GM21723 (cell line): ENCODE results near the gene MASP2.
A peak's percentile ranks its signal among the peaks of the same experiment; 100 is the strongest.
"Not testable (repeated sequence)": the region's sequence is repeated elsewhere in the genome, so short reads cannot be mapped to it uniquely, and the experiment has no call there.

ENCODE experiments used
- ATAC-seq: cut with Tn5 transposase; IDR thresholded peaks from one replicate; pipeline ENCODE4 v1.9.1; 2021; ENCODE audit warnings: mild to moderate bottlenecking, moderate library complexity; ENCODE audit not compliant: unreplicated experiment

The MASP2 gene

GRCh38 chr1:11039351-11040104 is 7.5 kb downstream of the MASP2 start:
- no peak for ATAC-seq

- ATAC-seq, result no peak
These were observed 9.3 kb downstream of the MASP2 start for GRCh38 chr1:11037740-11038182.

- not testable (repeated sequence) for ATAC-seq
These were observed 9.9 kb downstream of the MASP2 start for GRCh38 chr1:11037019-11037739.

GRCh38 chr1:11031624-11032262 is 15.3 kb downstream of the MASP2 start:
- ATAC-seq, result no peak

GRCh38 chr1:11030865-11031264 is 16.2 kb downstream of the MASP2 start:
- ATAC-seq, result no peak

GRCh38 chr1:11028018-11028417 is 19.0 kb downstream of the MASP2 start:
- no peak for ATAC-seq

GRCh38 chr1:11027316-11027715 is 19.7 kb downstream of the MASP2 start:
- no peak for ATAC-seq

- ATAC-seq, result no peak
These were observed 20.1 kb downstream of the MASP2 start for GRCh38 chr1:11026903-11027302.

GRCh38 chr1:11026052-11026451 is 21.0 kb downstream of the MASP2 start:
- ATAC-seq, result no peak

GRCh38 chr1:11025618-11026017 is 21.4 kb downstream of the MASP2 start:
- ATAC-seq, result no peak

- no peak for ATAC-seq
These were observed 22.2 kb downstream of the MASP2 start for GRCh38 chr1:11024874-11025203.

- no peak for ATAC-seq
These were observed 22.7 kb downstream of the MASP2 start for GRCh38 chr1:11024154-11024873.

- ATAC-seq, result no peak
These were observed 23.8 kb downstream of the MASP2 start for GRCh38 chr1:11023201-11023600.

GRCh38 chr1:11019971-11020370 is 27.1 kb downstream of the MASP2 start:
- ATAC-seq, result no peak

GRCh38 chr1:11019358-11019757 is 27.7 kb downstream of the MASP2 start:
- ATAC-seq, result not testable (repeated sequence)

- no peak for ATAC-seq
These were observed 33.9 kb downstream of the MASP2 start for GRCh38 chr1:11013160-11013531.

- ATAC-seq, result peak; percentile 88
These were observed 34.5 kb downstream of the MASP2 start, which contains the start of gene TARDBP for GRCh38 chr1:11012260-11013159. Gene TARDBP, plus strand, starts transcription at chr1:11012654. Its CDS starts 1,074 bp downstream, at chr1:11013728.

GRCh38 chr1:11000526-11000925 is 46.5 kb downstream of the MASP2 start:
- no peak for ATAC-seq

GRCh38 chr1:10996100-10996499 is 50.9 kb downstream of the MASP2 start:
- no peak for ATAC-seq

- no peak for ATAC-seq
These were observed 54.2 kb downstream of the MASP2 start for GRCh38 chr1:10992864-10993263.
